GM18517 (cell line): ENCODE data around the gene TRIM9.

Experiments
- ATAC-seq: cut with Tn5 transposase; IDR thresholded peaks from one replicate; pipeline ENCODE4 v1.9.1; 2021; ENCODE audit warnings: mild to moderate bottlenecking, moderate library complexity; ENCODE audit not compliant: unreplicated experiment

Gene TRIM9

GRCh38 chr14:51093371-51094281 is 1.3 kb downstream of the TRIM9 start:
- ATAC-seq: no peak

GRCh38 chr14:51092965-51093364 is 1.9 kb downstream of the TRIM9 start:
- no peak for ATAC-seq

DNA sequence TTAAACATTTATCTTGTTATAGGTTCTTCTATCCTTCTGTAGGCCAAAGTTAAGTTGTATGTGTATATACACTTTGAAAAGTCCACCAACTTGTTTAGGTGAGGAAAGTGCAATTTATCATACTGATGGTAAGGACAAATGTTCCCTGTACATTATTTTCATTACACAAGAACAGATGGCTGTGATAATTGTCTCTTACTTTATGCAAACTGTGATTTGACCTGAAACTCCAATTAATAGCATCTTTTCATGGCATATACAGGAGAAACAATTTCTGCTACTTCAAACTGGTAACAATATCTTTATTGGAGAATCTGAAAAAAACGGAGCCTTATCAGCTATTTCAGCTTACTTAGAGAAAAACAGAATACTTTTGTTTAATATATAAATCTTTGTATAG is 5.6 kb downstream of the TRIM9 start:
- ATAC-seq: no peak

GRCh38 chr14:51087031-51087441 is 7.9 kb downstream of the TRIM9 start:
- no peak for ATAC-seq

DNA sequence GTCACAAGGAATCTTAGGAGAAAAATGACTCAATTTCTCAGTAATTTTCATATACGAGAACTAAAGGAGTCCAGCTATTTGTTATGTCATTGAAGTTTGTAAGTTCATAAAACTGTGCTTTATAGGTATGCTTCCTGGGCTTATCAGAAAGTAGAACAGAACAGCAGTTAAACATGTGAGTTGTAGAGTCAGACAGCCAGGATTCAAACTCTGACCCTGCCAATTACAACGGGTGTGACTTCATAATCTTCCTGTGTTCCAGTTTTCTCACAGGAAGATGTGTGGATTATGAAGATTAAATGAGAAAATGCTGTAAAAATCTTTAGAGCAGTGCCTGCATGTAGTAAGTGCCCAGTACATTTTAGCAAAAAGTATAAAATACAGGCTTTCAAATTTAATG is 8.9 kb downstream of the TRIM9 start:
- ATAC-seq: no peak

GRCh38 chr14:51084962-51085361 is 9.9 kb downstream of the TRIM9 start:
- no peak for ATAC-seq

GRCh38 chr14:51084507-51084906 is 10.4 kb downstream of the TRIM9 start:
- no peak for ATAC-seq

- no peak for ATAC-seq
These were observed 12.6 kb downstream of the TRIM9 start for GRCh38 chr14:51082349-51082748.

DNA sequence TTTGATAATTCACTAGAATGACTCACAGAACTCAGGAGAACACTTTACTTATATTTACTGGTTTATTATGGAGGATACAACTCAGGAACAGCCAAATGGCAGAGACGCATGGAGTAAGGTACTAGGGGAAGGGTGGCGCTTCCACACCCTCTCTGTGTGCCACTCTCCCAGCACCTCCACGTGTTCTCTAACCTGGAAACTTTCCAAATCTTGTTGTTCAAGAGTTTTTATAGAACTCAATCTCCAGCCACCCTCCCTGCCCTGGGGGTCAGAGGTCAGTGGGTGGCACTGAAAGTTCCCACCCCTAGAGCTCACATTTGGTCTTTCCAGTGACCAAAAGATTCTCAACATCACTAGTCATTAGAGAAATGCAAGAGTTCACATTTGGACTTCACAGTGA is 13.2 kb downstream of the TRIM9 start:
- ATAC-seq: no peak

DNA sequence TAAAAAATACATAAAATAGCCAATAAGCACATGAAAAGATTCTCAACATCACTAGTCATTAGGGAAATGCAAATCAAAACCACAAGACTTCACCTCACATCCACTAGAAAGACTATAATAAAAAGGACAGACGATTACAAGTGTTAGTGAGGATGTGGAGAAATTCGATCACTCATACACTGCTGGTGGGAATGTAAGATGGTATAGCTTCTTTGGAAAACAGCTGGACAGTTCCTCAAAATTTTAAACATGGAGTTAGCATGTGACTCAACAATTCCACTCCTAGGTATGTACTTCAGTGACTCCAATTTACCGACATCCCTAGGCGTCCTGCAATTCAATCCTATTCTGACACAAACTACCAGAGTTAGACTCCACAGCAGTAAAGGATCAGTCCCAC is 13.7 kb downstream of the TRIM9 start:
- no peak for ATAC-seq

DNA sequence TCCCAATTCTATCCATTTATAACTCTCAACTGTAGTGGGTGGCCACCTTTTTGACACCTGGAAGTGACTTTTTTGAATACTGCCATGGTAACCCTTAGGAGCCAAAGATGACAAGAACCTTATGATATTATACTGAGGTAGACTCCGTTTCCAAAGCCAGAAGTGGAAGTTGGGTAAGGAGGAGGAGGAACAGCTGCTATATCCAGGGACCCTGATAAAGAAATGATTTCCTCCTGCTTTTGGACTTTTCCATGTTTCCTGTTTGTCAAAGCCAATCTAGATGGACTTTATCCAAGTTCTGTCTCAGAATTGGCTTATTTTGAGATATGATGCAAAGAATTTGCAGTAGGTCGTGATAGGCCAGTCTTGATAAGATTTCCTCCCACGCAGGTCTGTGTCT is 14.3 kb downstream of the TRIM9 start:
- ATAC-seq: no peak

DNA sequence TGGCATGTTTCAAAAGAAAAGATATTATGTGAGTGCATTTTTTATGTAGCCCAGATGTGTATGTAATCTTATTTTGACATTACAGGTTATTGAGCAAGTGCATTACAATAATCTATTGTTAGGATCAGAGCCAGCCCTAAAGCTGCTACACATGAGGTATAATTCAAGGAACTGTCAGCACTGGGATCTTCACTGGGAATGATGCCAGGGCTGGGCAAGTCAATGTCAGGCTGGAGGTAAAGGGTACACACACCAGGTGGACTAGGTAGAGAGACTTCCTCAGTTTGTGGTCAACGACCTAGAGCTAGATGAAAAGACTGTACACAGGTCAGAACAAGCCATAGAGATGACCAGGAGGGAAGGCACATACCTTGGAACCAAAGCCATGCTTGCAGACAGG is 15.4 kb downstream of the TRIM9 start:
- ATAC-seq: no peak

- ATAC-seq: no peak
These were observed 15.8 kb downstream of the TRIM9 start for GRCh38 chr14:51079085-51079484.

GRCh38 chr14:51074701-51075385 is 20.1 kb downstream of the TRIM9 start:
- no peak for ATAC-seq

GRCh38 chr14:51073731-51074130 is 21.2 kb downstream of the TRIM9 start:
- no peak for ATAC-seq

DNA sequence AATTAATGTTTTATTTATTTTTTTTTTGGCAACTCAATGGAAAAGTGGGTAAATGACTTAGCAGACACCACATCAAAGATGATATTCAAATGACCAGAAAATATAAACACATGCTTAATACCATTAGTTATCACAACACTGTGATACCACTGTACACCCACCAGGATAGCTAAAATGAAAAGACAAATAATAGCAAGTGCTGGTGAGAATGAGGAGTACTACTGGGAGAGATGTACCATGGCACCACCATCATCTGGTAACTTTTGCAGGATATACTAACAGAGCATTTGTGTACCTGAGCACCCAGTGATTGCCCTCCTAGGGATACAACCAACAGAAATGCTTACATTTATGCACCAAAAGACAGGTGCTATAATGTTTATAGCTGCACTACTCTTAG is 21.9 kb downstream of the TRIM9 start:
- no peak for ATAC-seq

DNA sequence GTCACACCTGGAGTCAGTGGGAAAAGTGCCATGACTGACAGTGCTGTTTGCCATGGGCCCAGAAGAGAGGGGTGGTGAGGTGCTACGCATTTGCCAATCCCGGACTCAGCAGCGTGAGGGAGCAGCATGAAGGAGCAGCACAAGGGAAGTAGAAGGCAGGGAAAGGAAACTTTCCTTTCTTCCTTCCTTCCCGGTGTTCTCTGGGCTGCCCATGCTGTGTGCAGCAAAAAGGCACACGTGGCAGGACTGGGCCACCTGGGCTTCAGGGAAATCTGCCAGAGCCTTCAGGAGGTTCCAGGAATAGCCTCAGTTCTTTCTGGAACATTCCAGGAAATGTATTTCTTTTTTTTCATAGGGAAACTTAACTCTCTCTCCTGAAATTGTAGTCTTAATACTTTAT is 23.0 kb downstream of the TRIM9 start:
- no peak for ATAC-seq

- ATAC-seq: no peak
These were observed 24.2 kb downstream of the TRIM9 start for GRCh38 chr14:51070726-51071125.

- ATAC-seq: no peak
These were observed 25.9 kb downstream of the TRIM9 start for GRCh38 chr14:51069055-51069454.

DNA sequence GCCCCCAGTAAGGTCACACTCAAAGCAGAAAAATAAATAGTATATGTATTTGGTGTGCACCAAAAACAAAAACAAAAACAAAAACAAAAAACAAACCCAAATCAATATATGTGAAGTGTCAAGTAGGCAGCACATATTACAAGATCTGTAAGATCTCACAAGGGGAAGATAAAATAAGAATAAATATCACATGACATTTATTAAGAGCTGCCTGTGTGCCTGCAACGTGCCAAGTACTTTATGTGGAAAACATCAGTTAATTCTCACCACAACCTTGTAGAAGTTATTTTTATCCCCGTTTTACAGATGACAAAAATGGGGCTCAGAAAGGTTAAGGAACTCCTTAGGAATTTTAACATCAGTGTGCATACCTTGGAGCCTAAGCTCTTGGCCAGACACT is 26.6 kb downstream of the TRIM9 start:
- ATAC-seq: no peak

DNA sequence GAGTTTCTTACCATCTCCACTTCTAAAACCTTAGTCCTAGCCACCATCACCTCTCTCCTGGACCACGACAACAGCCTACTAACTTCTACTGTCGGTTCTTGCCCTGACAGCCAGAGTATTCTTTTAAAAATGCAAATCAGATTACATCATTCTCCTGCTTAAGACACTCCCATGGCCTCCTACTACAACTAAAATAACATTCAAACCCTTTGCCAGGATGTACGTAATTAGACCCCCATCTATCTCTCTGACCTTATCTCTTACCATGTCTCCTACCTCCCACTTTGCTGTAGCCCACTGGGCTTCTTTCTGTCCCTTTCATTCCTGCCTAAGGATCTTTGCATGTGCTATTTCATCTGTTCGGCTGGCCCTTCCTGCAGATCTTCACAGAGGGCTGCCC is 27.6 kb downstream of the TRIM9 start:
- ATAC-seq: no peak

- ATAC-seq: no peak
These were observed 28.3 kb downstream of the TRIM9 start for GRCh38 chr14:51066576-51066975.
